CD4-positive, alpha-beta T cell (primary cell): Measurements from ENCODE around the gene ISCA1. TPM values are rescaled to one million over a fixed set of nuclear protein-coding genes. Genes with fewer than 3 reads are reported as not detected.
A peak's percentile ranks its signal among the peaks of the same experiment; 100 is the strongest.
"Not testable (repeated sequence)": the region's sequence is repeated elsewhere in the genome, so short reads cannot be mapped to it uniquely, and the experiment has no call there.

ENCODE experiments used
- ATAC-seq: fragments of 200-7000 bp; cut with Tn5 transposase; one replicate; pipeline ENCODE4 v1.10.0; 2022; ENCODE audit warnings: mild to moderate bottlenecking; ENCODE audit not compliant: poor library complexity
- CTCF ChIA-PET: fragments of 350-600 bp; sonication (Branson Sonifier 250); formaldehyde crosslinking; loops from one replicate; lab custom pipeline; 2021; ENCODE audit warnings: antibody characterized with exemption, inconsistent platforms; lab: Charles Lee
- POLR2A ChIA-PET: fragments of 350-600 bp; sonication (Branson Sonifier 250); formaldehyde crosslinking; loops from one replicate; lab custom pipeline; 2021; ENCODE audit warnings: antibody characterized with exemption, inconsistent platforms; lab: Charles Lee
- DNase-seq, 14 experiments: peaks; one replicate each; pipeline ENCODE4 v3.0.0-alpha.2; 2013 to 2020; ENCODE audit warnings: mixed read lengths in 2 of 14
- H3K27ac ChIP-seq, 2 donors: one replicate each; pipeline versions ENCODE4 v1.5.1 to v1.7.0; 2013; ENCODE audit warnings: low read length in 2 of 2, low read depth in 1 of 2, mild to moderate bottlenecking in 1 of 2
- H3K27me3 ChIP-seq, 2 experiments: 1 replicate in 1 of 2; 2 replicates in 1 of 2; pipeline versions ENCODE4 v1.6.1 to v1.7.0; 2013; ENCODE audit warnings: low read length in 2 of 2, control low read depth in 1 of 2, mild to moderate bottlenecking in 1 of 2, moderate library complexity in 1 of 2; ENCODE audit not compliant: insufficient read depth in 2 of 2, control insufficient read depth in 1 of 2
- H3K36me3 ChIP-seq: one replicate; pipeline ENCODE4 v1.6.1; 2013; ENCODE audit warnings: low read length, control low read depth; ENCODE audit not compliant: insufficient read depth
- H3K4me1 ChIP-seq: one replicate; pipeline ENCODE4 v1.6.1; 2013; ENCODE audit warnings: low read length, control low read depth; ENCODE audit not compliant: insufficient read depth
- H3K4me3 ChIP-seq: one replicate; pipeline ENCODE4 v1.5.1; 2013; ENCODE audit warnings: mild to moderate bottlenecking, low read length, moderate library complexity
- H3K9me3 ChIP-seq, 2 experiments: 1 replicate in 1 of 2; 2 replicates in 1 of 2; pipeline versions ENCODE4 v1.6.1 to v1.7.0; 2013; ENCODE audit warnings: low read length in 2 of 2, mild to moderate bottlenecking in 2 of 2, control low read depth in 1 of 2, moderate library complexity in 1 of 2; ENCODE audit not compliant: control insufficient read depth in 1 of 2, insufficient read depth in 1 of 2
- H3K27ac Mint-ChIP-seq: one replicate; pipeline ENCODE4 v1.8.0; 2020; ENCODE audit warnings: mixed read lengths
- H3K27me3 Mint-ChIP-seq: one replicate; pipeline ENCODE4 v1.8.0; 2021; ENCODE audit warnings: mixed read lengths
- H3K36me3 Mint-ChIP-seq: one replicate; pipeline ENCODE4 v1.8.0; 2021; ENCODE audit warnings: low read depth, mixed read lengths
- H3K4me1 Mint-ChIP-seq: one replicate; pipeline ENCODE4 v1.8.0; 2021; ENCODE audit warnings: low read depth, mixed read lengths
- H3K4me3 Mint-ChIP-seq: one replicate; pipeline ENCODE4 v1.8.0; 2020; ENCODE audit warnings: mild to moderate bottlenecking, mixed read lengths
- H3K9me3 Mint-ChIP-seq: one replicate; pipeline ENCODE4 v1.8.0; 2020; ENCODE audit warnings: mixed read lengths
- CTCF ChIP-seq: fragments of 200-600 bp; IDR thresholded peaks from one replicate; pipeline ENCODE4 v1.8.0; 2022; ENCODE audit warnings: antibody characterized with exemption, mild to moderate bottlenecking
- intact Hi-C, 2 experiments: fragments of 100-400 bp; cut with DNase I in 1 of 2; cut with micrococcal nuclease in 1 of 2; formaldehyde crosslinking; loops; one replicate each; pipeline versions ENCODE4 v1.15.1 to v1.9.0; 2023 to 2025; cut with DNase I, micrococcal nuclease
- total RNA-seq, 174 experiments: library from RNA in 2 of 174; stranded (reverse) in 2 of 174; gene quantifications; one replicate each; pipeline ENCODE4 v1.2.3 and lab custom pipeline; 2021 to 2026

ISCA1 gene
- total RNA-seq, 2 experiments from 2014 or later = 85.3 to 91.6 TPM

DNA sequence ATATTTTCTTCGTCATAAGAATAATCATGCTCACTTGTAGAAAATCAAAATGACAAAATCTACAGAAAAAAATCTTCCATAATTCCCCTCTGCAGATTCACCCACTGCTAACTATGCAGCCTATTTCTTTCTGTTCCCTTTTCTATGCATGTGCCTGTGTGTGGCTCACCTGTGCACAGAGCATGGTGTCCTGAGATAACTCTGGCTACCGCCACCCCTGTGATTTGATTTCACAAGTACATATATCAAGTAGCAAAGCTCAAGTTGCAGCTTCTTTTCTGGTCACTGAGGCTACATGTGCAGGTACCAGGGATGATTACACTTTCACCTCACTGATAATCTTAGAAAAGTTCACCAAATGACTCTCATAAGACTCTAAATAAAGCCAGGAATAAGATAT is 18.4 kb upstream of the ISCA1 start:
- peaks cover 9% of the 10 kb centered on the region for H3K4me1 ChIP-seq
- peaks cover 36% of the 10 kb centered on the region for H3K4me1 Mint-ChIP-seq
- CTCF ChIA-PET = no interaction called here
- no peak for ATAC-seq
- H3K9me3 ChIP-seq = no peaks in the 10 kb centered on the region
- no peak overlapping the region for H3K4me3 ChIP-seq
- H3K4me3 Mint-ChIP-seq = no peak overlapping the region
- no peaks in the 10 kb centered on the region for H3K27me3 Mint-ChIP-seq
- no peaks in the 10 kb centered on the region for H3K9me3 Mint-ChIP-seq
- no peaks in the 10 kb centered on the region for H3K27me3 ChIP-seq
- no peak overlapping the region for H3K27ac ChIP-seq
- H3K36me3 Mint-ChIP-seq = peaks cover 94% of the 10 kb centered on the region
- H3K27ac Mint-ChIP-seq = peak overlapping the region; percentile 41
- TF ChIP-seq CTCF = no peak
- POLR2A ChIA-PET = interaction anchor here (1.0 kb wide), 1 partner anchor 18 kb away, joined by 3 read pairs; the partner anchor contains the start of gene ISCA1
- intact Hi-C loops = loop anchor here in 1 of 2 experiments (2.0 kb wide), 1 partner anchor 16 kb away; no protein-coding TSS in a partner anchor
- peaks cover 83% of the 10 kb centered on the region for H3K36me3 ChIP-seq
- no peak for DNase-seq

DNA sequence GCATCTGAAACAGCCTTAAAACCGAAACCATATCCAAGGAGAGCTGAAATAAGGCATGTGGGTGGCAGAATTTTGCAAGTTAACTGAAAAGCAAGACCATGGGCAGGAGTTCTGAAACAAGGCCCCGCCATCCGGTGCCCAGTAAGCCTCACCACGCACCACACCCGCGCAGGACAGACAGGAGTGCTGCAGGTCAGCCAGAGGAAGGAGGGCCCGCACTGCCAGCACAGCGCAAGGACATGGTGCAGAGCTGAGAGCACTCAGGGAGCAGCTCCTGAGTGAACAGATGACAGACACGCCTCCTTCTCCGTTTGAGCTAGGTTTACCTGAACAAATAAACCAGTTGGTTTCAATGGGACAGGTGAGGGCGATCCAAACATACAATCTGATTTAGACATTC is 16.5 kb upstream of the ISCA1 start:
- Mint-ChIP-seq H3K4me1 (peaks cover 18% of the 10 kb centered on the region), H3K4me3 (no peak overlapping the region), H3K27ac (peak overlapping the region; percentile 31), H3K9me3 (no peaks in the 10 kb centered on the region), H3K27me3 (no peaks in the 10 kb centered on the region), H3K36me3 (peaks cover 88% of the 10 kb centered on the region)
- Histone ChIP-seq H3K9me3 (no peaks in the 10 kb centered on the region), H3K27me3 (no peaks in the 10 kb centered on the region), H3K27ac (no peak overlapping the region), H3K4me3 (no peak overlapping the region), H3K4me1 (peaks cover 5% of the 10 kb centered on the region), H3K36me3 (peaks cover 70% of the 10 kb centered on the region)
- ATAC-seq = no peak
- no peak for DNase-seq
- TF ChIP-seq CTCF = no peak
- intact Hi-C loops = no loop called here
- ChIA-PET CTCF (no interaction called here), POLR2A (no interaction called here)

DNA sequence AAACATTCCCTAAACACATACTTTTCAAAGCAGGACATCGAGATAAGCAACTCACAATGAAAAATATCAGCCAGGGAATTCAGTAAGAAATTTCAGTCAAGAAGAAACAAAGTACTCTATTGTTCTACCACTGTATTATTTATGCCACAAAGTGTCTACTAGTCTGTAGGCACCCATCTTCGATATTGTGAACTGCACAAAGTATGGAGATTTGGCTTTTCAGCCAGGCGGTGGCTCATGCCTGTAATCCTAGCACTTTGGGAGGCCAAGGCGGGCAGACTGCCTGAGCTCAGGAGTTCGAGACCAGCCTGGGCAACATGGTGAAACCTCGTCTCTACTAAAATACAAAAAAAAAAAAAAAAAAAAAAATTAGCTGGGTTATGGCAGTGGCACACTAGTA is 8.0 kb upstream of the ISCA1 start:
- ChIA-PET POLR2A (interaction anchor here (2.1 kb wide), 1 partner anchor 8 kb away, joined by 7 read pairs; the partner anchor contains the start of gene ISCA1), CTCF (interaction anchor here (0.7 kb wide), 1 partner anchor 19 kb away, joined by 4 read pairs; no protein-coding TSS in a partner anchor)
- intact Hi-C loops, H3K4me3 Mint-ChIP-seq, H3K4me1 Mint-ChIP-seq, H3K4me1 ChIP-seq, H3K4me3 ChIP-seq, H3K27me3 Mint-ChIP-seq, H3K27ac Mint-ChIP-seq, H3K9me3 ChIP-seq, H3K9me3 Mint-ChIP-seq, H3K27ac ChIP-seq, H3K27me3 ChIP-seq, DNase-seq, ATAC-seq: not testable (repeated sequence)
- peaks cover 14% of the 10 kb centered on the region for H3K36me3 ChIP-seq
- peaks cover 32% of the 10 kb centered on the region for H3K36me3 Mint-ChIP-seq
